ENCODE results near the gene KLHL26. TPM values are rescaled to one million over a fixed set of nuclear protein-coding genes. Genes with fewer than 3 reads are reported as not detected.

Gene KLHL26
- total and polyA plus RNA-seq, 2 of the 4 experiments (the other 2 are of a cell fraction) = 2.2 to 4.7 TPM

DNA sequence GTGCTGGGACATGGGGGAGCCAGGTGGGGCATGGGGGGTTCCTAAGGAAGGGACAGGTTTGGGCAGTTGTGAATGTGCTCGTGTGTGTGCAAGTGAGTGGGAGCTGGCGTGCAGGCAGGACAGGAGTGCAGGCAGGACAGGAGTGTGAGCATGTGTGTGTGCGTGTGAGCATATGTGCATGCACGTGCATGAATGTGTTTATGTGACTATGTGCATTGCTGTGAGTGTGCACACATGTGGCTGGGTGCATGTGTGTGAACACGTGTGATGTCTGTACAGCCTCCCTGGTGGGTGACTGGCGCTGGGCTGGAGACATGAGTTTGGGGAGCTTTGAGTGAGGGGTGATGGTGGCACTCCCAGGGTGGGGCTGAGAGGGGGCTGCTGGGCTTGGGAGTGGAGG lies 80.0 kb downstream of the KLHL26 start:
- no peak for ATAC-seq (ENCODE audit: low read depth)
- no peak for DNase-seq
- intact Hi-C loops (cut with micrococcal nuclease) (no loop called here), in situ Hi-C loops (cut with MboI; ENCODE audit: low sequenced_read_pairs) (no loop called here), dilution Hi-C loops (cut with HindIII; ENCODE audit: low sequenced_read_pairs, unreplicated experiment) (no loop called here)
- Histone ChIP-seq H3K9me3 (ENCODE audit: control insufficient read depth, insufficient read depth, low read length) (no peaks in the 10 kb centered on the region), H3K14ac (replicated peaks; ENCODE audit: low read depth, low read length) (no peak overlapping the region), H3K4ac (ENCODE audit: low read depth, low read length) (no peak overlapping the region), H3K4me1 (ENCODE audit: control insufficient read depth, insufficient read depth, low read length) (peaks cover 4% of the 10 kb centered on the region; the same call in 1 of the 2 replicates), H2AK9ac (replicated peaks; ENCODE audit: low read depth, low read length, poor library complexity) (peak overlapping the region; percentile 63), H3K4me2 (ENCODE audit: low read depth, low read length) (no peak overlapping the region), H3K9ac (ENCODE audit: low read depth, low read length) (no peak overlapping the region), H3K36me3 (ENCODE audit: control insufficient read depth, insufficient read depth, low read length) (peaks cover 2% of the 10 kb centered on the region; the same call in 1 of the 2 replicates), H2BK120ac (ENCODE audit: low read depth, low read length) (no peak overlapping the region), H3K27me3 (ENCODE audit: control insufficient read depth, insufficient read depth, low read length) (no peaks in the 10 kb centered on the region), H2BK5ac (ENCODE audit: low read depth, low read length, poor library complexity, severe bottlenecking) (no peak overlapping the region), H2BK15ac (ENCODE audit: low read depth, low read length) (no peak overlapping the region), H2BK20ac (ENCODE audit: low read depth, low read length) (no peak overlapping the region), H3K79me1 (ENCODE audit: low read depth in 1 of 2, low read length in 2 of 2) (peaks cover 4 to 14% of the 10 kb centered on the region in 2 experiments; a peak in 2 of 4 replicates), H4K5ac (ENCODE audit: low read depth, low read length) (no peak overlapping the region), H3K18ac (ENCODE audit: low read depth, low read length) (no peak overlapping the region), H4K91ac (ENCODE audit: insufficient read depth, low read depth, low read length) (no peak overlapping the region), H4K20me1 (ENCODE audit: insufficient read depth, low read length) (peaks cover 31% of the 10 kb centered on the region), H2AFZ (replicated peaks; ENCODE audit: low read length, poor library complexity) (no peak overlapping the region), H3K27ac (ENCODE audit: insufficient read depth, low read length) (no peak overlapping the region), H3K23ac (ENCODE audit: low read depth, low read length) (no peak overlapping the region), H4K8ac (ENCODE audit: low read depth in 2 of 2, low read length in 2 of 2) (no peak overlapping the region), H3K4me3 (ENCODE audit: insufficient read depth, low read depth, low read length) (no peak overlapping the region), H3K9me1 (ENCODE audit: insufficient read depth, low read length) (peaks cover 6% of the 10 kb centered on the region; the same call in 1 of the 2 replicates), H3K56ac (ENCODE audit: extremely low read depth, insufficient read depth, low read length) (no peak overlapping the region), H2AK5ac (ENCODE audit: low read depth, low read length) (no peak overlapping the region)
- WGBS, 2 experiments (ENCODE audit: extremely low coverage in 2 of 2, insufficient read length in 1 of 2) = 93% methylated on average over 4 of the region's 6 CpGs; no CpG with 5 or more reads in 1 of the 2 experiments
- ChIA-PET POLR2A (ENCODE audit: unreplicated experiment) (no interaction called here), CTCF (no interaction called here)
- BruUV-seq (replicated peaks) = no TSS peak
- TF ChIP-seq MXI1 (IDR thresholded peaks at IDR 0.05; ENCODE audit: borderline replicate concordance, low read depth, low read length) (no peak), SMC3 (IDR thresholded peaks at IDR 0.05; ENCODE audit: low read depth, low read length) (no peak), MAZ (IDR thresholded peaks at IDR 0.05; ENCODE audit: borderline replicate concordance, low read depth, low read length) (no peak), BHLHE40 (IDR thresholded peaks at IDR 0.05; ENCODE audit: low read depth, low read length) (no peak), POLR2A (IDR thresholded peaks at IDR 0.05; ENCODE audit: low read depth, low read length) (no peak), RAD21 (IDR thresholded peaks at IDR 0.05; ENCODE audit: low read length) (no peak), CHD1 (IDR thresholded peaks at IDR 0.05; ENCODE audit: low read depth, low read length) (no peak), FOS (IDR thresholded peaks at IDR 0.05; ENCODE audit: low read depth, low read length) (no peak)
- TF ChIP-seq, protein P1, sequence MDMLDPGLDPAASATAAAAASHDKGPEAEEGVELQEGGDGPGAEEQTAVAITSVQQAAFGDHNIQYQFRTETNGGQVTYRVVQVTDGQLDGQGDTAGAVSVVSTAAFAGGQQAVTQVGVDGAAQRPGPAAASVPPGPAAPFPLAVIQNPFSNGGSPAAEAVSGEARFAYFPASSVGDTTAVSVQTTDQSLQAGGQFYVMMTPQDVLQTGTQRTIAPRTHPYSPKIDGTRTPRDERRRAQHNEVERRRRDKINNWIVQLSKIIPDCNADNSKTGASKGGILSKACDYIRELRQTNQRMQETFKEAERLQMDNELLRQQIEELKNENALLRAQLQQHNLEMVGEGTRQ (IDR thresholded peaks at IDR 0.05; ENCODE audit: low read depth, low read length) = no peak
- TF ChIP-seq, protein P2, sequence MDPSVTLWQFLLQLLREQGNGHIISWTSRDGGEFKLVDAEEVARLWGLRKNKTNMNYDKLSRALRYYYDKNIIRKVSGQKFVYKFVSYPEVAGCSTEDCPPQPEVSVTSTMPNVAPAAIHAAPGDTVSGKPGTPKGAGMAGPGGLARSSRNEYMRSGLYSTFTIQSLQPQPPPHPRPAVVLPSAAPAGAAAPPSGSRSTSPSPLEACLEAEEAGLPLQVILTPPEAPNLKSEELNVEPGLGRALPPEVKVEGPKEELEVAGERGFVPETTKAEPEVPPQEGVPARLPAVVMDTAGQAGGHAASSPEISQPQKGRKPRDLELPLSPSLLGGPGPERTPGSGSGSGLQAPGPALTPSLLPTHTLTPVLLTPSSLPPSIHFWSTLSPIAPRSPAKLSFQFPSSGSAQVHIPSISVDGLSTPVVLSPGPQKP (IDR thresholded peaks at IDR 0.05; ENCODE audit: borderline replicate concordance, low read depth, low read length) = no peak

All from IMR-90 (cell line).